ENCODE results near the gene GIPR.
"Not testable (repeated sequence)": the region's sequence is repeated elsewhere in the genome, so short reads cannot be mapped to it uniquely, and the experiment has no call there.

GIPR gene

DNA sequence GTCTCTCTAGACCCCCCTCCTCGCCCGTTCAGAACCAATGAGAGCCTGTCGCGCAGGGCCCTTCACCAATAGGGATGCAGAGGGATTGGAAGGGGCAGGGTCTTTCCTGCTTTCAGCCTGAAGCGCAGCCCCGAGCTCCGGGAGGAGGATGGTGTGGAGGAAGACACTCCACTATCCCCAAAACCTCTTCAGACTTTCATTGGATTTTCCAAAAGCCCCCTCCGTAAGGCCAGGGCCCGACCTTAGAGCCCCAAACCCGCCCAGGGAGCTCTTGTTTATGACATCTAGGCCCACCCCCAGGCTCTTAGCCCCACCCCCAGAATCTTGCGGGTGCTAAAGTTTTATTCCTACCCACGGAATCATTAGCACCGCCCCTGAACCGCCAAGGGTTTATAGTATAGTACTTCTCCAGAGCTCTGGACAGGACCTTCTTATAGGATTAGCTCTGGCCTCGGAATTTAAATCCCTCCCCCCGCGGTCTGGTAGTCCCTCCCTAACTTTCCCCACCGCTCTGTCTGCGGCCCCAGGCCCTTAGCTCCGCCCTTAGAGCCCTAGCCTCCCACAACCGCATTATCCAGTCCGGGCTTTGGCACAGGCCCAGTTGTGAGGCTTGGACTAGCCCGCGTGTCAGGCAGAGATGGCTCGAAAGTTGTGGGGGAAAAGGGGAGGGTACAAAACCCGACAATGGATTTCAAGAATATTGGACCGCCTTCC is 22.2 kb upstream of the GIPR start:
- DNase-seq (ENCODE audit: low spot score): no peak

DNA sequence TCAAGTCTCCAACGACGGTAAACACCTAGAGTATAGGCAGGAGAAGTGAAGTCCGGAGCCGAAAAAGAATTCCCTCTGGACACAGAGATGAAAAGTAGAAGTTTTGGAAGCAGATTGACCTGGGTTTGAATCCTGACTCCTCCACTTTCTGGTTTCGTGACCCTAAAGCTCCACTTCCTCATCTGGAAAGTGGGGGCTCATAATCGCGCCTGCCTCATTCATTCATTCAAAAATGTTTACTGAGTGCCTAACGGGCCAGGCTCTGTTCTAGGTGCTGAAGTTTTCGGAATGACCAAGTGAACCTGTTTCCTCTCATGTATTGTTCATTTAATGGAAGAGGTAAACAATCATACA is 21.7 kb upstream of the GIPR start:
- DNase-seq (ENCODE audit: low spot score): no peak

DNA sequence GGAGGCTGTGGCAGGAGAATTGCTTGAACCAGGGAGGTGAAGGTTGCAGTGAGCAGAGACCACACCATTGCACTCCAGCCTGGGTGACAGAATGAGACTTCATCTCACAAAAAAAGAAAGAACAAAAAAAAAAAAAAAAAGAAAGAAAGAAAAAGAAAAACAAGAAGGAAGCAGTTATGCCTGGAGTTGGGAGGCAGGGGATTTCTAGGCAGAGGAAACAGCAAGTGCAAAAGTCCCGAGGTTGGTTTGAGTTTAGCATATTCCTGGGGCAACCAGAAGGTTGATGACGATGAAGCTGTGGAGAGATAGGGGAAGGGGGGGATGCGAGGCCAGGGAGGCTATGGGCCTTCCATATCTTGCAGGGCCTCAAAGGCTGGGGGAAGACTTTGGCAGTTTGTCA is 17.3 kb upstream of the GIPR start:
- no peak for DNase-seq (ENCODE audit: low spot score)

DNA sequence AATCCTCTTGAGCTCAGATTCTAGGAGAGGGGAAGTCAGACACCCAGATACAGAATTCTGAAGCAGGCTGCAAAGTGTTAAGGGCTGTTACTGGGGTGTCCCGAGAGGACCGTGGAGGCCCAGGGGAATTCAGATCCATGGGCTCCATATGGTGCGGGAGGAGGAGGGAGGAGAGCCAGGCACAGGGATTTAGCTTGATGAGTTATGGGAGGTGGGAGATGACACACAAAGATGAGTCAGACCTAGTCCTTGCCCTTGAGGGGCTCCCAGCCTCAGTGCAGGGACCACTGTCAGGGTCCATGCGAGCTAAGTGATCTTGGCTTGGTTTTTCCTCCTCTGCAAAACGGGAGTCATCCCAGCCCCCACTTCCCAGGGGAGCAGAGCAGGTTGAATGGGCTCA is 14.4 kb upstream of the GIPR start:
- DNase-seq (ENCODE audit: low spot score): no peak

DNA sequence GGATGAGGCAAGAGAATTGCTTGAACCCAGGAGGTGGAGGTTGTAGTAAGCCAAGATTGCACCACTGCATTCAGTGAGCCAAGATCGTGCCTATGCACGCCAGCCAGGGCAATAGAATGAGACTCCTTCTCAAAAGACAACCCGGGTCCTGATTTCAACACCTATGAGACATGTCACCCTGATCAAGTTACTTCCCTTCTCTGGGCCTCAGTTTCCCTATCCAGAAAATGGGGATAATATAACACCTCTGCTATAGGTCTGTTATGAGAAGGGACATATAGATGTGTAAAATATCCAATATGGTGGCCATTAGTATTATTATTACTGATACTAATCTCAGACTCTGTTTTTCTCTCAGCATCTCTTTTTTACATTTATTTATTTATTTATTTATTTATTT is 12.9 kb upstream of the GIPR start:
- no peak for DNase-seq (ENCODE audit: low spot score)

DNA sequence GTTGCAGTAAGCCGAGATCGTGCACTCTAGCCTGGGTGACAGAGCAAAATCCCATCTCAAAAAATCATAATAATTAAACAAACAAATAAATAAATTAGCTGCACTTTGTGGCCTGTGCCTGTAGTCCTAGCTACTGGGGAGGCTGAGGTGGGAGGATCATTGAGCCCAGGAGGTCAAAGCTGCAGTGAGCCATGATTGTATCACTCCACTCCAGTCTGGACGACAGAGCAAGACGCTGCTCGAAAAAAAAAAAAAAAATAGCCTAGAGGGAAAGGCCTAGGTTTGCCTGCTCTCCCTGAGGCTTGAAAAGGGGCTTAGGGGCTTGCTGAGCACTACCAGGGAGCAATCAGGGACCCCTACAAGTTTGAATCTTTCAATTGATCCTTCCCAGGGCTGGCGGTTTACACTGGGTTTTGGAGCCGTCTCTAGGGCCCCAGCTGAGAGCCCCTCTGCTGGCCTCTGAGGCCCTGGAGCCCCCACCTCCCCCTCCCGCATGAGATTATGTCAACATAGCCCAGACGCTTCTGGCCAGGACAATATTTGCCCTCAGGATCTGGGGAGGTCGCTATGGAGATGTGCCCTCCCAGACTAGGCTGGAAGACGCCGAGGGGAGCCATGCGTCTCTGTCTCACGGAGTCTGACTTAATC is 10.4 kb upstream of the GIPR start:
- no peak for DNase-seq (ENCODE audit: low spot score)

DNA sequence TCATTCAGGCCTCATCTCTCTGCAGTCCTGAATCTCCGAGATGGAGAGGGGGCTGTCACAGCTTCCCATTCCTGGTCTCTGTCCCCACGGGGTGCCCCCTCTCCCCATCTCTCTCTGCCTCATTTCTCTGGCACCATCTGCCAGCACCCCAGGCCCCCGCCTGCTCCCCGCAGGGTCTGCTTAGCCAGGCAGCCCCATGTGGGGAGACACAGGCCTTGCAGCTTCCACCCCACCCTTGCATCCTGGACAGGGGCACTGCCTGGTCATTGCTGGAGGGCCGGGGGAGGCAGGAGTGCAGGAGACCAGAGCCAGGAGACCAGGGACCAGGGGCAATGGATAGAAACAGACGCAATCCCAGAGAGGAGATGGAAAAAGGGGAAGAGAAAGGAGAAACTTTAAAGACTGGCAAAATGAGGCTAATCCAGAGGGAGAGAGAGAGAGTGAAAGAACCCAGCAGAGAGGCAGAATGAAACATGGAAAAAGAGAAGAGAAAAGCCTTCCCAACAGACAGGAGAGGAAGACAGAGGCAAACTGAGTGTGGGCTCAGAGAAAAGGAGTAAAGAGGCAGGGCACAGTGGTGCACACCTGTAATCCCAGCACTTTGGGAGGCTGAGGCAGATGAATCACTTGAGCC is 8.8 kb upstream of the GIPR start:
- DNase-seq (ENCODE audit: low spot score): no peak

DNA sequence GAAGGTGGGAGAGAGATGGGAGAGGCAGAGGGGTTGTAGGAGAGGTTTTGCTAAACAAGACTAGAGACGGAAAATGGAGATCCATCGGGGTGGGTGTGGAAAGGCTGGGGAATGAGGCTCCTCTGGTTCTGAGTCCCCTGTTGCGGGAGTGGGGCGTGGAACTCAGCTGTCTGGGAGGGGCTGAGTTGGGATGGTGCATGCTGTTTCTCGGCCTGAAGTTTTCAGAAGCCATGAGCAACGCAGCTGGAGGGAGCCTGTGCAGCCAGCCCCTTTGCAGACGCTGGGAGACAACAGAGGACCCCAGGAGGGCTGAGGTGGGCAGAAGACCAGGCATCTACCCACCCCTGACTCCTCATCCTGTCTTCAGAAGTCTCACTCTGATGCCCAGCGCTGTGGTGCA is 7.4 kb upstream of the GIPR start:
- DNase-seq (ENCODE audit: low spot score): no peak

DNA sequence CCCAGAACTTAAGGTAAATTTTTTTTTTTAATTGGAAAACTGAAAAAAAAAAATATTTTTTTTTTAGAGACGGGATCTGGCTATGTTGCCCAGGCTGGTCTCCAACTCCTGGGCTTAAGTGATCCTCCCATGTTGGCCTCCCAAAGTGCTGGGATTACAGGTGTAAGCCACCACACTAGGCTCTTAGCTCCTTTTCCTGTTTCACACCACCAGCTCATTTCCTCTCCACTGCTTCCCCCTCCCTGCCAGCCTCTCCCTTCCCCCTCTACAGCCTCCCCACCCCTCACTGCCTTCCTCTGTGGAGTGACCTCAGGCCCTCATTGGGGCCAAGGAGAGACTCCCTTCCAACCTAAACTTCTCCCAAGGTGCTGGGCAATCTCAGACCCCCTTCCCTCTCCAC is 4.2 kb upstream of the GIPR start:
- DNase-seq (ENCODE audit: low spot score): no peak

DNA sequence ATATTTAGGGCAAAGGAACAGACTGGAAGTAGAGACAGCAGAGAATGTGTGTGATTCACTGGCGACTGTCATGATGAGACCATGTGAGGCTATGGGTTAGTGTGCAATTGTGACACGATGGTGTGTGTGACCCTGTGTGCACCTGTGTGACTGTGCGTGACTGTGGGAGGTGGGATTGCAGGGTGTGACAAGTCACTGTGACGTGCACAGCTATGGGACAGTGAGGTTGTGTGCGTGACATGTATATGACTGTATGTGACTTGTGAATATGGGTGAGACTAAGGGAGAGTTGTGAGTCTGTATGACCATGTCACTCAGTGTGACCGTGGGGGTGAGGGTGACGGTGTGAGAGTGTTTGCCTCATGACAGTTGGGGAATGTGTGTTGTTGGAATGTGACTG is 3.4 kb upstream of the GIPR start:
- no peak for DNase-seq (ENCODE audit: low spot score)

DNA sequence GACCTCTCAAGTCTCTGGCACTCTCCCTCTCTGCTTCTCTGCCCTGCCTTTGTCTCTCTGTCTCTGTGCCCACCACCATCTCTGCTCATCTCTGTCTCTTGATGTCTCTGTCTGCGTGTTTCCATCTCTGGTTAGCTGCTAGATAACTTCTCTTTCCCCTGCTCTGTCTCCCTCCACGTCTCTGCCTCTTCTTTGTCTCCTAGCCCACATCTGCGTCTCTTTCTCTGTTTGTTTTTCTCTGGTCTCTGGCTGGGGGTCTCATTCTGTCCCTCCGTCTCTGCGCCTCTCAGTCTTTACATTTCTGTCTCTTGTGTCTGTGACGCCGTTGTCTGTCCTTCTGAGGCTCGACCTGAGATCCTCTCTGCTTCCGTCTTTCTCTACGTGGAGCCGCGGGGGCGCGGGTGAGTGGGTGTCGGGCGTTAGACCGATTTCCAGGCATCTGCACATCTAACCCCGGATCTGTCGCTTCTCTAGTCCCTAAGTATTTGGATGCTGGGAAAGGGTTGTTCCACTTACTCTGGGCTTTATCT is 386 bp downstream of the GIPR start:
- DNase-seq (ENCODE audit: low spot score): no peak

DNA sequence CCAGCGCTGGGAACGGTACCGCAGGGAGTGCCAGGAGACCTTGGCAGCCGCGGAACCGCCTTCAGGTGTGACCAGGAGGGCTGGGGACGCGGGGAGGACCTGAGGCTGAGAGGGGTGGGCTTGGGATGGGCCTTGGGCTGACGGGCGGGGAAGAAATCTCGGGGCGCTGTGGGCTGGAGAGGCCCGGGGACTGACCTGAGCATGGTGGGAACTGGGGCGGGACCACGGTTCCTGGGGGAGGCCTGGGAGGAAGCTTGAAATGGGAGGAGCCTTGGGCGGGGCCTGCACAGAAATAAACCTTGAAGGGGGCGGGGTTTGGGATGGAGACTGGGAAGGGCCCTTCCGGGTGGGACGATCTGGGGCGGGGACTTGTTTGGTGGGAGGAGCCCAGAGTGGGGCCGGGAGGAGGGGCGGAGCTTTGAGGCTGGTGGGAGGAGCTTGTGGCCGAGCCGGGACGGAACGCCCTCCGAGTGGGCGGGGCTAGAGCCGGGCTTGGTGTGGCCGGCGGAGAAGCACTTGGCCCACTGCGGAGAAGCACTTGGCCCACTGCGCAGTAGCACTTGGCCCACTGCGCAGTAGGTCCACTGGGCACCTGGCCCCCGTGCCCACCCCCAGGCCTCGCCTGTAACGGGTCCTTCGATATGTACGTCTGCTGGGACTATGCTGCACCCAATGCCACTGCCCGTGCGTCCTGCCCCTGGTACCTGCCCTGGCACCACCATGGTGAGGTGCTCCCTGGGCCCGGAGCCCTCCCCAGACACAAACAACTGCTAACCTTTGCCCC is 2.8 kb downstream of the GIPR start:
- DNase-seq (ENCODE audit: low spot score): peak; percentile 81

DNA sequence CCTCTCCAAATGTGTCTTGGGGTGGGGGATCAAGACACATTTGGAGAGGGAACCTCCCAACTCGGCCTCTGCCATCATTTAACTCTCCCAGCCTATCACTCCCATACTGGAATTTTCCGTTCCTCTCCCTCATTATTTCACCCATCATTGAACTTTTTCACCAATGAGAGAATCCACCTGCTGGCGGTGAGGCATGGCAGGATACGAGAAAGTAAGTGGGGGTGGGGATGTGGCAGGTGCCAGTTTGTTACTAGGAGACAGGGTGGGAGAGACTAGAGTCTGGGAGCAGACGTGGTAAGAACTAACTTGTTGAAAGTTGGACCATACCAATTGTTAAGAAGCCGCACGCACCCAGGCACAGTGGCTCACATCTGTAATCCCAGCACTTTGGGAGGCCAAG is 6.9 kb downstream of the GIPR start:
- no peak for DNase-seq (ENCODE audit: low spot score)

DNA sequence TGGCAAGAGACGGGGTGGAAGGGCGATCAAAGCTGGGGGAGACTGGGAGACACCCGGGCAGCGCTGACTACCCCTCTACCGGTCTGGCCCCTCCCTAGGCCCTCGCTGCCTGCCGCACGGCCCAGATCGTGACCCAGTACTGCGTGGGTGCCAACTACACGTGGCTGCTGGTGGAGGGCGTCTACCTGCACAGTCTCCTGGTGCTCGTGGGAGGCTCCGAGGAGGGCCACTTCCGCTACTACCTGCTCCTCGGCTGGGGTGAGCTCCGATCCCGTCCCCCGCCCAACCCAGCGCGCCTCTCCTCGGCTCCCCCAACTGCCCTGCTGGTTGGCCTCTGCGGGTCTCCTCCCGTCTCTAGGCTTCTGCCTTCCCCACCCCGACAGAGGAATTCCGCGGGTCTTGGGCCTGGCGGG is 8.8 kb downstream of the GIPR start:
- DNase-seq (ENCODE audit: low spot score): no peak

DNA sequence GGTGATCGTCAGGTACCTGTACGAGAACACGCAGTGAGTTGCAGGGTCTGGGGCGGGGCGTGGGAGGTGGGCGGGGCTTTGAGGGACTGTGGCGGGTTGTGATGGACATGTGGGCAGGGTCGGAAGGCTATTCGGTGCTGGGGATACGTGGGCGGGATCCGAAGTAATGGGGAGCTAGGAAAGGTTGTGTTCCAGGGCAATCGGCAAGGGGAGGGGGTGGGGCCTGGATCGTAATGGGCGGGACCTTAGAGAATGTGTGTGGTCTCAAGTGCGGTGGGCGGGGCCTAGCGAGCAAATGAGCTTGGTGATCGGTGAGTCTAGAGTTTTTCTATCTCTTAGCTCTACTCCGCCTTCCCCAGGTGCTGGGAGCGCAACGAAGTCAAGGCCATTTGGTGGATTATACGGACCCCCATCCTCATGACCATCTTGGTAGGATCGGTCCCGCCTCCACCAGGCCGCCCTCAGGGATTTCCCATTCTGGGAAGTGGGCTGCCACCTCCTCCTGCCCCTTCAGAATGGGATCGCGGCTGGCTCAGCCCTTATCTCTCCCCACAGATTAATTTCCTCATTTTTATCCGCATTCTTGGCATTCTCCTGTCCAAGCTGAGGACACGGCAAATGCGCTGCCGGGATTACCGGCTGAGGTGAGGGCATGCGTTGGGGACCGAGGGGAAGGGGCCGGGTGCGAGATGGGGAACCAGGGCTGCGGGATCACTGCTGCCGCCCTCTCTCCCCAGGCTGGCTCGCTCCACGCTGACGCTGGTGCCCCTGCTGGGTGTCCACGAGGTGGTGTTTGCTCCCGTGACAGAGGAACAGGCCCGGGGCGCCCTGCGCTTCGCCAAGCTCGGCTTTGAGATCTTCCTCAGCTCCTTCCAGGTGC is 9.6 kb downstream of the GIPR start:
- peak; percentile 63 for DNase-seq (ENCODE audit: low spot score)

DNA sequence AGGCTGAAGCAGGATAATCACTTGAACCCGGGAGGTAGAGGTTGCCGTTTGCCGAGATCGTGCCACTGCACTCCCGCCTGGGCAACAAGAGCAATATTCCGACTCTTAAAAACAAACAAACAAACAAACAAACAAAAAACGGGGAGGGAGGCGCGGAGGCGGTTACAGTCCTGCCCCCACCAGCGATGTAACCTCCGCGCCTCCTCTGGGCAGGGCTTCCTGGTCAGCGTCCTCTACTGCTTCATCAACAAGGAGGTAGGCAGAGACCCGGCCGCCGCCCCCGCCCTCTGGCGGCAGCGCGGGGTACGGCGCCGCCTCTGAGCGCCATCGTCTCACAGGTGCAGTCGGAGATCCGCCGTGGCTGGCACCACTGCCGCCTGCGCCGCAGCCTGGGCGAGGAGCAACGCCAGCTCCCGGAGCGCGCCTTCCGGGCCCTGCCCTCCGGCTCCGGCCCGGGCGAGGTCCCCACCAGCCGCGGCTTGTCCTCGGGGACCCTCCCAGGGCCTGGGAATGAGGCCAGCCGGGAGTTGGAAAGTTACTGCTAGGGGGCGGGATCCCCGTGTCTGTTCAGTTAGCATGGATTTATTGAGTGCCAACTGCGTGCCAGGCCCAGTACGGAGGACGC is 13.5 kb downstream of the GIPR start:
- peak; percentile 83 for DNase-seq (ENCODE audit: low spot score)

DNA sequence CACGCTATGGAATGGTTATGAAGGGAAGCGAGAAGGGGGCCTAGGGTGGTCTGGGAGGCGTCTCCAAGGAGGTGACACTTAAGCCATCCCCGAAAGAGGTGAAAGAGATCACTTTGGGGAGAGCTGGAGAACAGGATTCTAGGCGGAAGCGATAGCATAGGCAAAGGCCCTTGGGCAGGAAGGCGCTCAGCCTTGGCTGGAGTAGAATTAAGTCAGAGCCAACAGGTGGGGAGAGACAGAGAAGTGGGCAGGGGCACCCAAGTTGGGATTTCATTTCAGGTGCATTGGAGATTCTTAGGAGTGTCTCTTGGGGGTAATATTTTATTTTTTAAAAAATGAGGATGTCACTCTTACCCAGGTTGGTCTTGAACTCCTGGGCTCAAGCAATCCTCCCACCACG is 14.1 kb downstream of the GIPR start:
- no peak for DNase-seq (ENCODE audit: low spot score)

DNA sequence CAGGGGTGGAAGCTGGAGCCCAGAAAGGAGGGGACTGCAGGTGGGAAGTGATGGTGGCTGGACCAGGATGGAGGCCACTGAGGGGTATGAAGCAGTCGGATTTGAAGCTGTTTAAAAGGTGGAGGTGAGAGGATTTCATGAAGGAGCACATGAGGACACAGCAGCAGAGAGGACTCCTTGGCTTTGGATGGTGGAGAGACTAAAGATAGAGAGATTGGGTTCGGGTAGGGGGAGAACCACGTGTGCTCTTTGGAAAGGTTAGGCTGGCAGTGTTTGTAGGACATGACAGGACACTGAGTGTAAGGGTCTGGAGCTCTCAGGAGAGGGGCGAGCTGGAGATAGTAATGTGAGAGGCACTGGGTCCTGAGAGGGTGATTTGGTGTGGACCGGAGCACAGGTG is 14.9 kb downstream of the GIPR start:
- DNase-seq (ENCODE audit: low spot score): no peak

DNA sequence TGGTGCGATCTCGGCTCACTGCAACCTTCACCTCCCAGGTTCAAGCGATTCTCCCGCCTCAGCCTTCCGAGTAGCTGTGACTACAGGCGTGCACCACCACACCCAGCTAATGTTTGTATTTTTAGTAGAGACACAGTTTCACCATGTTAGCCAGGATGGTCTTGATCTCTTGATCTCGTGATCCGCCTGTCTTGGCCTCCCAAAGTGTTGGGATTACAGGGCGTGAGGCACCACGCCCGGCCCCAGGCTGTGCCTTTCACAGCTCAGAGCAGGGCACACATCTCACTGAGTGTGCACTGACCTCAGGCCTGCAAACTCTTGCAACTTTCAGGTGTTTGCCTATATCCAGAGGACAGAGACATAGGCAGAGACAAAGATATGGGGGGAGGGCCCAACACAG is 17.0 kb downstream of the GIPR start:
- not testable (repeated sequence) for DNase-seq (ENCODE audit: low spot score)

DNA sequence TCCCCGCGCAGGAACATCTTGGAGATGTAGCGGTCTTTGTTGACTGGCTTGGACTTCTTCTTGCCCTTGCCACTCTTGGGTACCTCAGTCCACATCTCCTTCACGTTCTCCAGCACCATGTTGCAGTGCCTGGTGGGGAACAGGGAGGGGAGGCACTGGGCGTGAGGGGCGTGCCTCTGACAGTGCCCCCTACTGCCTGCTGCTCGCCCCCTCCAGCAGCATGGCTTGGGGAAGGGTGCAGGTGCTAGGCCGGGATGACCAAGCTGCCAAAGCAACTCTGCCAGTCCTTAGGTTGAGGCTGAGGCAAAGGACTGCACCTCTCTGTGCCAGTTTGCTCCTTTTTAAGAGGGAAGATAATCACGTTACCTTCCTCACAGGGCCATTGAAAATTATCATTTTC is 19.6 kb downstream of the GIPR start:
- no peak for DNase-seq (ENCODE audit: low spot score)

DNA sequence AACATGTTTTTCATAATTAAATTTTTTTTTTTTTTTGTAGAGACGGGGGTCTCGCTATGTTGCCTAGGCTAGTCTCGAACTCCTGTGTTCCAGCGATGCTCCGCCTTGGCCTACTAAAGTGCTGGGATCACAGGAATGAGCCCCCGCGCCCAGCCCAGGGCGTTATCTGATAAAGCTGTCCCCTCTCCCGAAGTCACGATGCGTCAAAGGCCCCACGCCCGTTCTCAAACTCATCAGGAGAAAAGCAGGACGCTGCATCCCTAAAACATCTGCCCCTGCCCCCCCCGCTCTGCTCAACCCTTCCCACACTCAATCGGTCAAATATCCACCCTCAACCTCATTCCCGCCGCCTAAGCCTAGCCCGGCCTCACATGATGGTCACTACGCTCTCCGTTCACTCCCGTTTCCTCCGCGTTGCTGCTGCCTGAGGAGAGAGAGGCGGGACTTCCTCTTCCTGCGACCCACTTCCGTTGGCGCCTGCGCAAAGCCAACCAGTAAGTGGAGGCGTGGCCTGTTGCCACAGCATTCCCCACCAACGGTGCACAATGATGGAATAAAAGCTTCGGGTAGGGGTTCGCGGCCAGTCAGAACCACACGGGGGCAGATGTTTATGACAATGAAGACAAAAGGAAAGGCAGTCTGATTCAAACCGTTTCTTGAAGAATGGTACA is 23.6 kb downstream of the GIPR start, which contains the start of gene SNRPD2:
TSS of gene SNRPD2 (minus strand) at position 438 of the 671 bp plus-strand sequence. CDS start at position 373, 65 bp downstream.
- peak; percentile 97 for DNase-seq (ENCODE audit: low spot score)

Data from hematopoietic multipotent progenitor cell treated with erythropoietin and hydrocortisone succinate and interleukin-3 and kit ligand, for 17 days (in vitro differentiated cells).